ENCODE results near the gene DNA2. TPM values are rescaled to one million over a fixed set of nuclear protein-coding genes. Genes with fewer than 3 reads are reported as not detected.

DNA2 gene
- total and polyA plus RNA-seq, 4 donors: 1.5 to 6.2 (median 3.0) TPM

- WGBS, 2 donors: 80 to 83% methylated on average over 2 of the region's 2 CpGs
- Histone ChIP-seq H3K36me3 (ENCODE audit: control insufficient read depth in 4 of 4, insufficient read depth in 4 of 4, low read length in 4 of 4) (peaks cover 9 to 31% (median 14%) of the 10 kb centered on the region in 4 donors), H3K9ac (ENCODE audit: insufficient read depth in 1 of 2, low read length in 2 of 2) (no peak overlapping the region), H3K4me1 (ENCODE audit: control insufficient read depth in 5 of 5, insufficient read depth in 5 of 5, low read length in 5 of 5) (no peaks in the 10 kb centered on the region), H3K9me3 (ENCODE audit: control insufficient read depth in 4 of 4, insufficient read depth in 3 of 4, low read length in 3 of 4) (peaks cover 0 to 6% (median 2%) of the 10 kb centered on the region in 4 donors), H3K27ac (ENCODE audit: low read depth in 1 of 2, low read length in 1 of 2) (no peak overlapping the region), H3K4me3 (no peak overlapping the region), H3K27me3 (ENCODE audit: control insufficient read depth in 3 of 3, insufficient read depth in 3 of 3, low read length in 2 of 3) (no peaks in the 10 kb centered on the region)
- TF ChIP-seq CTCF (IDR thresholded peaks at IDR 0.05; ENCODE audit: control extremely low read depth, extremely low read depth): no peak
- DNase-seq (peak in 1 of 3 donors; percentile 6), ATAC-seq (ENCODE audit: insufficient read depth, low FRiP score) (no peak)
Measured at GRCh38 chr10:68367121-68367520, 104.7 kb downstream of the DNA2 start.

GRCh38 chr10:68366600-68366999, 105.2 kb downstream of the DNA2 start:
- peaks cover 9 to 27% (median 12%) of the 10 kb centered on the region in 4 donors for H3K36me3 ChIP-seq (ENCODE audit: control insufficient read depth in 4 of 4, insufficient read depth in 4 of 4, low read length in 4 of 4)
- WGBS, 2 donors: 96 to 98% methylated on average over 5 of the region's 5 CpGs
- ATAC-seq (ENCODE audit: insufficient read depth, low FRiP score): no peak

GRCh38 chr10:68365611-68366010, 106.2 kb downstream of the DNA2 start:
- DNase-seq: no peak
- ATAC-seq (ENCODE audit: insufficient read depth, low FRiP score): no peak
- H3K4me1 ChIP-seq (ENCODE audit: control insufficient read depth in 5 of 5, insufficient read depth in 5 of 5, low read length in 5 of 5): no peaks in the 10 kb centered on the region
- TF ChIP-seq CTCF (IDR thresholded peaks at IDR 0.05; ENCODE audit: control extremely low read depth, extremely low read depth): no peak
- peaks cover 9 to 30% (median 12%) of the 10 kb centered on the region in 4 donors for H3K36me3 ChIP-seq (ENCODE audit: control insufficient read depth in 4 of 4, insufficient read depth in 4 of 4, low read length in 4 of 4)
- H3K9me3 ChIP-seq (ENCODE audit: control insufficient read depth in 4 of 4, insufficient read depth in 3 of 4, low read length in 3 of 4): no peaks in the 10 kb centered on the region
- no peak overlapping the region for H3K27ac ChIP-seq (ENCODE audit: low read depth in 1 of 2, low read length in 1 of 2)
- H3K27me3 ChIP-seq (ENCODE audit: control insufficient read depth in 3 of 3, insufficient read depth in 3 of 3, low read length in 2 of 3): no peaks in the 10 kb centered on the region
- no peak overlapping the region for H3K4me3 ChIP-seq
- 75 to 79% methylated on average over 2 of the region's 2 CpGs for WGBS, 2 donors
- H3K9ac ChIP-seq (ENCODE audit: insufficient read depth in 1 of 2, low read length in 2 of 2): no peak overlapping the region

More at GRCh38 chr10:68366600-68366999, 105.2 kb downstream of the DNA2 start:
- Histone ChIP-seq H3K4me3 (no peak overlapping the region), H3K27ac (ENCODE audit: low read depth in 1 of 2, low read length in 1 of 2) (no peak overlapping the region), H3K9ac (ENCODE audit: insufficient read depth in 1 of 2, low read length in 2 of 2) (no peak overlapping the region), H3K9me3 (ENCODE audit: control insufficient read depth in 4 of 4, insufficient read depth in 3 of 4, low read length in 3 of 4) (peaks cover 0 to 3% (median 0%) of the 10 kb centered on the region in 4 donors), H3K27me3 (ENCODE audit: control insufficient read depth in 3 of 3, insufficient read depth in 3 of 3, low read length in 2 of 3) (no peaks in the 10 kb centered on the region), H3K4me1 (ENCODE audit: control insufficient read depth in 5 of 5, insufficient read depth in 5 of 5, low read length in 5 of 5) (no peaks in the 10 kb centered on the region)
- TF ChIP-seq CTCF (IDR thresholded peaks at IDR 0.05; ENCODE audit: control extremely low read depth, extremely low read depth): no peak
- no peak for DNase-seq

Measured in lung (tissue), 12 donors.